ENCODE measurements around the gene CEP78. TPM values are rescaled to one million over a fixed set of nuclear protein-coding genes. Genes with fewer than 3 reads are reported as not detected.
"Not testable (repeated sequence)": the region's sequence is repeated elsewhere in the genome, so short reads cannot be mapped to it uniquely, and the experiment has no call there.

Gene CEP78
- total RNA-seq, 1 experiment from 2014 or later: 109 TPM

DNA sequence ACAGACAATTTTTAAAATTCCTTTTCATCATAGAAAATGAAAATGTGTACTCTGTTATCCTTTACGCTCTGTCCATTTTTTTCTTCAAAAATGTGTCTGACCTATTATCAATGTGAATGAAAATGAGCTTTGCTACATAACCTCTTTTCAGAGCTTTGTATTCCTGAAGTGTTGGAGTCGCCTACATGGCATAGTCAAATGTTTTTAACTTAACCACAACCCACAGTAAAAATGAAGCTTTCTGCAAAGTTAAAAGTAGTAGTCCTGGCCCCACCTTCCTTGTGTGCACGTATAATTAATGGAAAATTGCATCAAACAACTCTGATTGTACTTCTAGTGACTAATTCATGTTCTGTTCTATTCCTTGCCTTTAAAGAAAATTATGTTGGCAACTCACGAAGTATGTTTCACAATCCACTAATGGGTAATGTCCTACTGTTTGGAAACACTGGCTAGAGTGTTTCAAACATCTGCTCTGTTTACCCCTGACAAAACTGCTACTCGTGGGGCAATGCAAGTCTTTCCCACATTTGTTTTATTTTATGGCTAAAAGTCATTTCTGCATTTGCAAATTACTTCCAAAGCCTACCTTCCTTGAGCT lies 42.4 kb downstream of the CEP78 start:
- in situ Hi-C loops (cut with HindIII; ENCODE audit: low sequenced_read_pairs): no loop called here
- DNase-seq (ENCODE audit: low spot score): no peak

DNA sequence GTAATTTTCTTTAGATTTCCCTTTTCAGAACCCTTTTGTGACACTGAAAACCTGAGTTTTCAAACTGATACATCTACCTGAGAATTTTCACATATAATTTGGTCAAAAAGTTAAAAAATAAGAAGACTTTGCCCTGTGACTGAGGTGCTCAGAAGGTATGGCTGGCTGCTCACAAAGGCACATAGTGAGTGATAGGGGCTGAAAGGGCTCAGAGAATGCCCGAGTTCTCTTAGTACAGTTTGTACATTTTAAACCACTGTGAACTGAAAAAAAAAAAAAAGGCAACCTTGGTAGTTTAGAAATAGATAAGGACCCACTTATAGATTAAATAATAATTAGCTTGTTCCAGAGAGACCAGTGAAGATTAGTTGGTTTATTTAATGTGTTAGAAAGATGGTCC lies 42.9 kb downstream of the CEP78 start:
- in situ Hi-C loops (cut with HindIII; ENCODE audit: low sequenced_read_pairs): no loop called here
- DNase-seq (ENCODE audit: low spot score): no peak

DNA sequence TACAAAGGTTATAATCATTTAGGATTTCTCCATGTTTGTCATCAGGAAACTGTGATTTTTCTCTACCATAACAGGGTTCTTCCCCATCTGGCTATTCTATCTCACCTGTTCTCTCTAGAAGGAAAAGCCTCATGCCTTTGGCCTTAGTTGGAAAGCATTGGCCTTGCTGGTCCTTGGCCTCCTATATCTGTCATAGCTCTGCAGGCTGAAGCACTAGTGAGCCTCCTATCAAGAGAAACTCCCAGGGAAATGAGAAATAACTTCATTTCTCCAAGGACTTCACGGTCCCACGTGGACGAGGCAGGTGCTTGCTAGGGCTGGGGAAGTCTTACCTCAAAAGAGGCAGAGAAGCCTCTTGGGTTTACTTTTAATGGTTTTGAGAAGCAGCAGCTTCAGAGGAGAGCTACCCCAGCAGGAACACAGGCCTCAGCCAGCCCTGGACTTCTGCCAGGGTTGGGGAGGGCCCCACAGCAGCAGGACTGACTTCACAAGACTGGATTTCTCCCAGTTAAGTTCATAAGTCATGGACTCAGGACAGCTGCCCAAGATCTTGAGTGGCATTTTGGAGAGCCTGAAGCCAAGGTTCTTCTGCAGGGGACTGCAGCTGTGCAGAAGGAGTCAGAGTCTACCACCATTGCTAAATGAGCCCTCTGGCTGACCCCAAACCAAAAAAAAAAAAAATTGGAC lies 45.2 kb downstream of the CEP78 start:
- peak; percentile 30 for DNase-seq (ENCODE audit: low spot score)
- in situ Hi-C loops (cut with HindIII; ENCODE audit: low sequenced_read_pairs): no loop called here

DNA sequence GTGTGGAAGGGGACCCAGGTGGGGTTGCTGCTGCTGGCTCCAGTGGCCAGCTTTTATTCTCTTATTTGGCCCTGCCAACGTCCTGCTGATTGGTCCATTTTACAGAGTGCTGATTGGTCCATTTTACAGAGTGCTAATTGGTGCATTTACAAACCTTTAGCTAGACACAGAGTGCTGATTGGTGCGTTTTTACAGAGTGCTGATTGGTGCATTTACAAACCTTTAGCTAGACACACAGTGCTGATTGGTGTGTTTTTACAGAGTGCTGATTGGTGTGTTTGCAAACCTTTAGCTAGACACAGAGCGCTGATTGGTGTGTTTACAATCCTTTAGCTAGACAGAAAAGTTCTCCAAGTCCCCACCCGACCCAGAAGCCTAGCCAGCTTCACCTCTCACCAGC lies 48.3 kb downstream of the CEP78 start:
- in situ Hi-C loops (cut with HindIII; ENCODE audit: low sequenced_read_pairs); DNase-seq (ENCODE audit: low spot score): not testable (repeated sequence)

DNA sequence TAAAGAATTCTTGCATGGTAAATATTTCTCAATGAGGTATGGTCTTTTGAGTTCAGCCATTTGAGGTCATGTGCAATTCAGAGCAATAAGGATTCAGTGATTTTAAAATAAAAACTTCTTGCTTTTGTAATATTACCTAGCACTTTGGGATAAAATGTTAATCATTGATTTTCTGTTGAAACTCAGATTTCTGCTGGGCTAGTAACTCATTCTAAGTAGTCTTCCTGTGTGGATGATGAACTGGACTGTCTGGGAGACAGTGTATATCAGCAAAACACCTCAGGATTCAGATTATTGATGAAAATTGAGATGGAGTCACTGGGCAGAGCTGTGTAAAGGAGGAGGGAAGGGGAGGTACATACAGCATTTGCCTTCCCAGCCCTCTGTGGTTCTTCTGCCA lies 50.2 kb downstream of the CEP78 start:
- DNase-seq (ENCODE audit: low spot score): no peak
- in situ Hi-C loops (cut with HindIII; ENCODE audit: low sequenced_read_pairs): no loop called here

DNA sequence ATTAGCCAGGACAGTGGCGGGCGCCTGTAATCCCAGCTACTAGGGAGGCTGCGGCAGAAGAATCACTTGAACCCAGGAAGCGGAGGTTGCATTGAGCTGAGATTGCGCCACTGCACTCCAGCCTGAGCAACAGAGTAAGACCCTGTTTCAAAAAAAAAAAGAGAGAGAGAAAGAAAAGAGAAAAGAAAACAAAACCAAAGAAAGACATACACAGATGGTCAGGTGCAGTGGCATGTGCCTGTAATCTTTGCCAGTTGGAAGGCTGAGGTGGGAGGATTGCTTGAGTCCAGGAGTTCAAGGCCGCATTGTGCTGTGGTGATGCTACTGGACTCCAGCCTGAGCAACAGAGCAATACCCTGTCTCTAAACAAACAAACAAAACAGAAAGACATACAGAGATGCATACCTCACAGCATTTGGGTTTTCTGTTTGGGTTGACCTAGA lies 51.1 kb downstream of the CEP78 start:
- in situ Hi-C loops (cut with HindIII; ENCODE audit: low sequenced_read_pairs): no loop called here
- DNase-seq (ENCODE audit: low spot score): no peak

DNA sequence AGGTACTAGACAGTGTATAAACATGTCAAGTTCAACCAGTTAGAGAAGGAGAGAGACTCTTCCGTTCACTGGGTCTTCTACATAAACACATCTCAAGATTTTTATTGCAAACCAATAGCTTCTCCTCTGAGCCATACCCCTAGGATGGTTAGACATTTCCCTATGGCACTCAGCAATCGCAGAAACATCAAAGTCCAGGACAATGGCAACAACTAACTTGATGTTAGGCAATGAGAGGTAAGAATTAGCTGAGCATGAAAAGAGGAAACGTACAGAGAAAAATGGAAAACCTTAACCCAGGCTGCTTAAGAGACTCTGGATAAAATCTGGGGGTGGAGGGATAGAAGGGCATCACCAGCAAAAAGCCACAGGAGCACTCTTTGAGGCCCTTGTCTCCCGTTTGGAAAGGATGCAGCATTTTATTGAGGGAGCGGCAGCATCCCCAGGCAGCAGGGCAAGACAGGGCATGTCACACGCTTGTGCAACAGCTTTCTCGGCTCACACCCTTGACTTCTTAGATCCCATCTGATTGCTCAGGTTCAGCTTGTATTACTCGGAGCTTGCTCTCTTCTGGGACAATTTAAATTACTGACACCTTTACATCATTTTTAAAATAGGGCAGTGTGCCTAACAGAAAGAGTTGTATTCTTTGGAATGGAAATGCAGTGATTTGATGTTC lies 52.5 kb downstream of the CEP78 start:
- no peak for DNase-seq (ENCODE audit: low spot score)
- in situ Hi-C loops (cut with HindIII; ENCODE audit: low sequenced_read_pairs): no loop called here

DNA sequence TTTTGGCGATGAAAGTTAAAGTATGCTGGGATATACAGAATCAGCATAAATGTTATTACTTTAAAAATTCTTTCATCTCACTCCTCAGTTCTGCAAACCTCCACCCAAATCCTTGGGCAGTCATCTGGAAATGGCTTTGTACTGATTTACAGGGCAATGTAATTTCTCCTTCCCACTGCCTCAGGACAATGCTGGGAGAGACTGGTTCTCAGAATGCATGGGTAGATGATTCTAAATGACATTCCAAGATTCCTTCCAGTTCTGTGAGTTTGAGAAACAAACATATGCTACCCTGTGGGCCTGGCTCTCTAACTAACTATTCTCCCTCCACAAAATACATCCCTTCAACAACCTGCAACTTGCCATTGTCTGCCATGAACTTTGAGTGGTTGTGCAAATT lies 53.6 kb downstream of the CEP78 start:
- DNase-seq (ENCODE audit: low spot score): no peak
- in situ Hi-C loops (cut with HindIII; ENCODE audit: low sequenced_read_pairs): no loop called here

DNA sequence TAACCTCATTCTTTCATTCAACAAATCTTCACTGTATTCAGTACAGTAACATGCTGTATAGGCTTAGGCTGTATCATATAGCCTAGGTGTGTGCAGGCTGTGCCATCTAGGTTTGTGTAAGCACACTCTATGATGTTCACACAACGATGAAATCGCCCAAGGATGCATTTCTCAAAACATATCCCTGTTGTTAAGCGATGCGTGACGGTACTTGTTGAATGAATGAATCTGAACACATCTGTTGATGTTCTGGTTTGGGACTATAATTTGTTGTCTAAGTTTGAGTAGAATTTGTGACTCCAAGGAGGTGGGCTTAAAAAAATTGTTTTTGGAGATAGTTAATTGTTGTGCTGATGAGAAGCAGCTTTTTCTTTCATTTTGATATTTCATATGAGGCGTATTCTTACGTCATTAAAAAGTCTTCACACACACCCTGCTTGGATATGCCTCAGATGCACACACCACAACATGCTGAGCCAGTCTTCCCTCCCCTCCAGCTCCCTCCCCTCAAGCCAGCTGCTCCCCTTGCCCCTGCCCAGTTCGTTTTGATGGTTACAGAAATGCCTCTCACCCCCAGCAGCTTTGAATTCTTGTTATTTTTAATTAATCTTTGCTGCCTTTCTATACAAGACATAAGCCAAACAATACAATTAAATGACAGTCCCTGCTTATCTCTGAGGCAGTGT lies 55.5 kb downstream of the CEP78 start:
- in situ Hi-C loops (cut with HindIII; ENCODE audit: low sequenced_read_pairs): no loop called here
- no peak for DNase-seq (ENCODE audit: low spot score)

DNA sequence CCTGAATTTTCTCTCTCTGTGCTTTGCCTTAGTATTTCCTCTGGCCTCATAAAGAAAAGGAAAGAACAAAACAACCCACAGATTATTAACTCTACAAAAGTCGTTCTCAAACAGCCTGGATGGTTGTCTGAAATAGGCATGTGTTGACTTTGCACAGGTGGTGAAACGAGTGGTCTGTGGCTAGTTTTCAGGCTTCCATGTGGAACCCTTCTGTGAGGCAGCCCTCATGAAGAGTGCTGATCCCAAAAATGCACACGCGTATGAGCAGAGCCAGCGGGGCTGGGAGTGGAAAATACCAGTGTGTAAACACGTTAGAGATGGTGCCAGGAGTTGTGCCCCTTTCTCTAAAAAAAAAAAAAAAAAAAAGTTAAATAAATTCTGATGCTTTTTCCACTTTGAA lies 56.2 kb downstream of the CEP78 start:
- in situ Hi-C loops (cut with HindIII; ENCODE audit: low sequenced_read_pairs): no loop called here
- no peak for DNase-seq (ENCODE audit: low spot score)

DNA sequence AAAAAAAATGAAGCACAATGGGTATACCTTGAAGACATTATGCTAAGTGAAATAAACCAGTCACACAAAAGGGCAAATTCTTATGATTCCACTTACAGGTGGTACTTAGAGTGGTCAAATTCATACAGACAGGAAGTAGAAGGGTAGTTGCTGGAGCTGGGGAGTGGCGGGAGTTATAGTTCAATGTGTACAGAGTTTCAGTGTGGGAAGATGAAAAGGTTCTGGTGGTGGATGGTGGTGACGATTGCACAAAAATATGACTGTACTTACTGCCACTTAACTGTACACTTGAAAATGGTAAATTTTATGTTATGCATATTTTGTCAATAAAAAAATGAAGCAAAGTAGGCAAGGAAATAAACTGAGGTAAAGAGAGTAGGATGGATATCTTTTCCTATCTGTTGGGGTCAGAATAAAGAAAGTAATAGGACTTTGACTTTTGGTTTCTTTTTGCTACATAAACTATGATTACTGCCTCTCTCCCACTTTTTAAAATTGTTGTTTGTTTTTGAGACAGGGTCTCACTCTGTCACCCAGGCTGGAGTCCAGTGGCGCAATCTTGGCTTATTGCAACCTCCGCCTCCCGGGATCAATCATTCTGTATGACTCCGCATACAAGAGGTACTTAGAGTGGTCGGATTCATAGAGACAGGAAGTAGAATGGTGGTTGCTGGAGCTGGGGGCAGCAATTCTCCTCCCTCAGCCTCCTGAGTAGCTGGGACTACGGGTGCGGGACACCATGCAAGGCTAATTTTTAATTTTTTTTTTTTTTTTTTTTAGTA lies 57.0 kb downstream of the CEP78 start:
- in situ Hi-C loops (cut with HindIII; ENCODE audit: low sequenced_read_pairs): no loop called here
- DNase-seq (ENCODE audit: low spot score): no peak

DNA sequence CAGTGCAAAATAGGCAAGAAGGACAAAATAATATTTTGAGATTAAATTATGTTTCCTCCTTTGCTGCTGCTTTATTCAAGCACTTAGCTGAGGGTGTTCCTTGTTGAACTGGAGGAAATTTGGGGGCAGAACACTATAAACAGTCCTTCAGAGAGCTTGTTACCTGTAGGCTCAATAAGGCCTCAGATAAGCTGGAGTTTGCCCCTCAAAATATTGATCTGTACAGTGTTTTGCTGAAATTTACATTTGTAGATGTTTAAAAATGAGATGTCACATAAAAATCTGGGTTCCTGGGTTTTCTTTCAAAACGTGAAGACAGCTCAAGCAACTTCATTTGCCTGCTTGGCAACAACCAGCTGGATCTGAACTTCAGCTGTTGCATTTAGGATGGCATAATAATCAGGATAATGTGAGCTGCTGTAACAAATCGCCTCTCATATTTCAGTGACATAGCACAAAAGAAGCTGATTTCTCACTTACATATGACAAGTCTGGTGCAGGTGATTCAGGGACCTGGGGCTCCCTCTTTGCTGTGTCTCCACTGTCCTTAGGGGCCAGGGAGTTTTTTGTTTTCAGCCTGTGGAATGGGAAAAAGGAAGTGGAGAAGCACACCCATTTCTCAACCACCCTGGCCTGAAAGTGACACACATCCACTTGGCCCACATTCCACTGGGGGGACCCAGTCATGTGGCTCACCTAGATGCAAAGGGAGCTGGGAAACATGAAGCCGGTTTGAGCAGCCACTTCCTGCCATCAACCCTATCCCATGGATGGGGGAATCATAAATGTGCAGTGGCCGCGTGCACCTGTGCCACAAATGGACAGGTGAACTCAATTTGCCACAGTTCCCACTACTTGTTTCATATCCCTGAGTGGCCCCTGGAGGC lies 58.7 kb downstream of the CEP78 start:
- in situ Hi-C loops (cut with HindIII; ENCODE audit: low sequenced_read_pairs): no loop called here
- DNase-seq (ENCODE audit: low spot score): no peak

DNA sequence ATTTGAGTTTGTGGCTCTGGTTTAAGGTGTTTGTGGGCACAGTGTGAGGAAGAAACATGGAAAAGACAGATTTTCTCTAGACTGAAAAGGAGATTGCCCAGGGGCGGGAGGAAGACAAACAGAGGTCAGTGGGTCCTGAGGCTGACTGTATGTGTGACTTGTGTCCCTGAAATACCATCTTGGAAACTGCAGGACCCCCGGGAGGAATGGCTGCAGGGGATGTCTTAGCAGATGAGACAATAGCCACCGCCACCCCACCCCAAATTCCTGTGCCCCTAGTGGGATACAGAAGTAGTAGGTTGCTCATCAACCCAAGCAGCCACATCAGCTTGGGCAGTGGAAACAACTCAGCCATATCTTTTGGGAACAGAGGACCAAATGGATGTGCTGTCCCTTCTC lies 59.3 kb downstream of the CEP78 start:
- peak; percentile 13 for DNase-seq (ENCODE audit: low spot score)
- in situ Hi-C loops (cut with HindIII; ENCODE audit: low sequenced_read_pairs): no loop called here

DNA sequence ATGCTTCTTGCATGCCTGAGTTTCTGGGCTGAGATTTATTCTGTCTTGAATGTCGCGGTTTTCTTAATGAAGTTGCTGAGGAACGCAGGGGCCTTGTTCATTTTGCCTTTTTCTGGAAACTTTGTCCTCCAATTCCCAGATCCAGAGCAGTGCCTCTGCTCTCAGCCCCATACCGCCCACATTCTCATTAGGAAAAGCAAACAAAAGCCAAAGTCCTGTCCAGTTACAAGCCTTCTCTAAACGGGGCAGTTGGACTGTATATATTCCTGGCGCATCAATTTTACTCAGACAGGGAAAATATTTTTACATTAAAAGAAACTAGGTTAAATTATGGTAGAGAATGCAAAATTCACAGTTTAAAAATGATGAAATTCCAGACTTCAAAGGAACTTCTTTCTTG lies 59.9 kb downstream of the CEP78 start:
- peak; percentile 17 for DNase-seq (ENCODE audit: low spot score)
- in situ Hi-C loops (cut with HindIII; ENCODE audit: low sequenced_read_pairs): no loop called here

DNA sequence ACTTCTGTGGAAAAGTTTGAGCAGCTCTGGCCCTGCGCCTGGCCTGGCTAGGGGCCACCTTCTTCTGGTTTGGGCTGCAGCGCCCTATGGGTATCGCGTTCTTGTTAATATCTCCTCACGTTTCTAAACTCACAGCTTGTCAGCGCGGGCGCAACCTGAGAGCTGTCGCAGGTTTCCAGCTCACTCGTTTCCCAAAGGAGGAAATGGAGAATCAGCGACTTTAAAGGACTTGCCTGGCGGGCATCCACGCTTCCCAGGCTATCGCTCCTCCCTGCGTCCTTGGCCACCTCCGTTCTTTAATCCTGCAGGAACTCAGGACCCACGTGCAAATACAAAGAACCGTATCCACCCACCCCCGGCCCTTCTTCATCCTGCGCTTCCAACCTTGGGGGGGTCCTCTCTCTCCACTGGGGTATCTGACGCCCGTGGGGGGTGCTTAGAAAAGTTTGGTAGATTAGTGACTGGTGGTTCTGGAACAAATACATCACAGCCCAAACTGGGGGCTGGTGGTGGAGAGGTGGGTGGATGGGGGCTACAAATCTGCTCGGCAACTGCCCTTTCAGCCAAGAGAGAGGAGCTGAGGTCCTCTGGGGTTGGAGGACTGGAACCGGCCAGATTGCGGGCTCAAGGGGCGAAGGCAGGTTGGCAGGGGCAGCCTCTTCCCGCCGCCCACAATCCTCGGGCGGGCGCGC lies 60.5 kb downstream of the CEP78 start:
- in situ Hi-C loops (cut with HindIII; ENCODE audit: low sequenced_read_pairs): no loop called here
- peak; percentile 57 for DNase-seq (ENCODE audit: low spot score)

DNA sequence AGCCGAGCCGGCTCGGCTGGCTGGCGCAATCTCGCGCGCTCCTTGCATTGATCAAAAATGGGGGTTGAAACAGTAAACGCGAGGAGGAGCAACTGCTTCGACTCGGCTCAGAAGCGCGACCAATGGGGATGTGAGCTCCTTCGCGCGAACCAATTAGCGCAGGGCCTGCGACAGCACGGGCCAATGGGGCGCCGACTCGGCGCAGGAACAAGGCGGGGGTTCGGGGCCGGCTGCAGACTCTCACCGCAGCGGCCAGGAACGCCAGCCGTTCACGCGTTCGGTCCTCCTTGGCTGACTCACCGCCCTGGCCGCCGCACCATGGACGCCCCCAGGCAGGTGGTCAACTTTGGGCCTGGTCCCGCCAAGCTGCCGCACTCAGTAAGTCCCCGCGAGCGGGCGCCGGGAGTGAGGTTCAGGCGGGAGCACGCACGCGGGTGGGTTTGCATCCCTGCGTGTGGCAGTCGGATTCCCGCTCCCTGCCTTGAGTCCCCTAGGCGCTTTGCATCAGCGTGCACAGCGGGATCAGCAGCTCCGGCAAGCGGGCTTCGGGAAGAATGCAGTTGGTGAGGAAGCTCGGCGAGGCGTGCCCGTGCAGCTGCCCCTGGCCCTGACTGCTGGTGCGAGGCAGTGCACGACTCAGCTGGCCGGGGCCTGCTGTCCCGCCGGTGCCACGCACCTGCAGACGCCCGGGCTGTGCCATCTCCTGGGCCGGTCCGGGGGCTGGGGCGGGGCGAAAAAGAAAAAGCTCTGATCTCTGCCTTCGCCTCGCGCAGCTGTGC lies 61.2 kb downstream of the CEP78 start, which contains the start of gene PSAT1:
PSAT1 (plus strand) TSS at position 233 of the 779 bp plus-strand sequence; CDS start at position 319, 86 bp downstream.
- in situ Hi-C loops (cut with HindIII; ENCODE audit: low sequenced_read_pairs): no loop called here
- peak; percentile 84 for DNase-seq (ENCODE audit: low spot score)

DNA sequence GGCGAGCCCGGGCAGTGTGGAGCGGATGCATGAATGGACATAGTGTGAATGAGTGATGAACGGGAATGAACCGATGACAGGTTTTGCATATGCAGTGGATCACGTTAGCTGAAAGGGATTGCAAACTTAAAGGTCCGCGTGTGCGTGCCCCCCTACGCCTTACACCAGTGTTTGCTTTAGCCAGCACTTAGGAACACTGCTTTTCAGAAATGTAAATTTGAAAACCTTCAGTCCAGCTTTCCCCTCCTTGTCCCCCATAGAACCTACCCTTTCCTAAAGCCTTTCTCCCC lies 61.7 kb downstream of the CEP78 start:
- DNase-seq (ENCODE audit: low spot score): no peak
- in situ Hi-C loops (cut with HindIII; ENCODE audit: low sequenced_read_pairs): no loop called here
